ENCODE results near the gene C2orf42. TPM values are rescaled to one million over a fixed set of nuclear protein-coding genes. Genes with fewer than 3 reads are reported as not detected.
"Not testable (repeated sequence)": the region's sequence is repeated elsewhere in the genome, so short reads cannot be mapped to it uniquely, and the experiment has no call there.

C2orf42 gene
- 10 to 100 TPM; 10.9 to 22.5 (median 16.7) TPM for total RNA-seq
- long read RNA-seq, partial matches to known transcripts: 0 of 1 reads
- long read RNA-seq, other reads (novel, unspliced or antisense): 1 of 1 reads

- under 1% methylated on average over 29 of the region's 60 CpGs for whole genome bisulfite sequencing (ENCODE audit: insufficient coverage, low coverage, low lambda C conversion rate, missing lambda C conversion rate)
- DNase-seq (peak; percentile 94 to 97 (median 96)), ATAC-seq (peak; percentile 91 to 97 (median 92))
- Histone ChIP-seq H3K36me3 (no peaks in the 10 kb centered on the region), H3K4me3 (peak within 1 kb of the TSS; percentile 68 to 92 (median 78)), H3K4me1 (peaks cover 0 to 14% (median 3%) of the 10 kb centered on the region in 4 donors), H3K9me3 (no peaks in the 10 kb centered on the region), H3K27ac (peak within 1 kb of the TSS; percentile 81 to 95 (median 82)), H3K27me3 (no peaks in the 10 kb centered on the region)
- intact Hi-C loops (cut with DNase I): no loop called here
- TF ChIP-seq, protein P1, sequence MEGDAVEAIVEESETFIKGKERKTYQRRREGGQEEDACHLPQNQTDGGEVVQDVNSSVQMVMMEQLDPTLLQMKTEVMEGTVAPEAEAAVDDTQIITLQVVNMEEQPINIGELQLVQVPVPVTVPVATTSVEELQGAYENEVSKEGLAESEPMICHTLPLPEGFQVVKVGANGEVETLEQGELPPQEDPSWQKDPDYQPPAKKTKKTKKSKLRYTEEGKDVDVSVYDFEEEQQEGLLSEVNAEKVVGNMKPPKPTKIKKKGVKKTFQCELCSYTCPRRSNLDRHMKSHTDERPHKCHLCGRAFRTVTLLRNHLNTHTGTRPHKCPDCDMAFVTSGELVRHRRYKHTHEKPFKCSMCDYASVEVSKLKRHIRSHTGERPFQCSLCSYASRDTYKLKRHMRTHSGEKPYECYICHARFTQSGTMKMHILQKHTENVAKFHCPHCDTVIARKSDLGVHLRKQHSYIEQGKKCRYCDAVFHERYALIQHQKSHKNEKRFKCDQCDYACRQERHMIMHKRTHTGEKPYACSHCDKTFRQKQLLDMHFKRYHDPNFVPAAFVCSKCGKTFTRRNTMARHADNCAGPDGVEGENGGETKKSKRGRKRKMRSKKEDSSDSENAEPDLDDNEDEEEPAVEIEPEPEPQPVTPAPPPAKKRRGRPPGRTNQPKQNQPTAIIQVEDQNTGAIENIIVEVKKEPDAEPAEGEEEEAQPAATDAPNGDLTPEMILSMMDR (IDR thresholded peaks at IDR 0.05): no peak
- TF ChIP-seq POLR2A (IDR thresholded peaks at IDR 0.05): peak; percentile 98
These were observed at the start of gene C2orf42 for GRCh38 chr2:70190418-70191243. C2orf42 (minus strand) TSS chr2:70191019; CDS start chr2:70181985, 9,034 bp downstream.

DNA sequence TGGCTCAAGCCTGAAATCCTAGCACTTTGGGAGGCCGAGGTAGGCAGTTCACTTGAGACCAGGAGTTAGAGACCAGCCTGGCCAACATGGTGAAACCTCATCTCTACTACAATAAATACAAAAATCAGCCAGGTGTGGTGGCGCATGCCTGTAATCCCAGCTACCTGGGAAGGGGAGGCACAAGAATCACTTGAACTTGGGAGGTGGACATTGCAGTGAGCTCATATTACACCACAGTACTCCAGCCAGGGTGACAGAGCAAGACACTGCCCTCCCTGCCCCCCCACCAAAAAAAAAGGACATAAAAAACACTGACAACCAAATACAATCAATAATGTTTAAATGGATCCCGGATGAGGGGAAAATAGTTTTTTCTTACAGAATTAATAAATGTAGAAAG, 49.8 kb upstream of the C2orf42 start:
- Histone ChIP-seq H3K36me3 (peaks cover 0 to 5% (median 0%) of the 10 kb centered on the region in 4 donors), H3K27ac (no peak overlapping the region), H3K9me3 (no peaks in the 10 kb centered on the region), H3K4me3 (no peak overlapping the region), H3K4me1 (peaks cover 0 to 21% (median 6%) of the 10 kb centered on the region in 4 donors), H3K27me3 (no peaks in the 10 kb centered on the region)
- intact Hi-C loops (cut with DNase I): no loop called here
- no peak for ATAC-seq
- no peak for DNase-seq
- TF ChIP-seq, protein P1 (IDR thresholded peaks at IDR 0.05): no peak
- TF ChIP-seq POLR2A (IDR thresholded peaks at IDR 0.05): no peak
- WGBS (ENCODE audit: insufficient coverage, low coverage, low lambda C conversion rate, missing lambda C conversion rate): 88% methylated on average over 3 of the region's 3 CpGs

- peaks cover 0 to 14% (median 5%) of the 10 kb centered on the region in 4 donors for H3K4me1 ChIP-seq
- H3K4me3 ChIP-seq: no peak overlapping the region
- ATAC-seq (peak; percentile 83 to 92 (median 88)), DNase-seq (no peak)
- 22% methylated on average over 3 of the region's 3 CpGs for WGBS (ENCODE audit: insufficient coverage, low coverage, low lambda C conversion rate, missing lambda C conversion rate)
- TF ChIP-seq, protein P1 (IDR thresholded peaks at IDR 0.05): no peak
- TF ChIP-seq POLR2A (IDR thresholded peaks at IDR 0.05): no peak
- no peaks in the 10 kb centered on the region for H3K9me3 ChIP-seq
- peaks cover 0 to 48% (median 14%) of the 10 kb centered on the region in 4 donors for H3K36me3 ChIP-seq
- H3K27ac ChIP-seq: peak overlapping the region in 2 of 3 donors; percentile 35 to 60
- intact Hi-C loops (cut with DNase I): no loop called here
- no peaks in the 10 kb centered on the region for H3K27me3 ChIP-seq
These were observed 43.1 kb upstream of the C2orf42 start for GRCh38 chr2:70233926-70234325.

DNA sequence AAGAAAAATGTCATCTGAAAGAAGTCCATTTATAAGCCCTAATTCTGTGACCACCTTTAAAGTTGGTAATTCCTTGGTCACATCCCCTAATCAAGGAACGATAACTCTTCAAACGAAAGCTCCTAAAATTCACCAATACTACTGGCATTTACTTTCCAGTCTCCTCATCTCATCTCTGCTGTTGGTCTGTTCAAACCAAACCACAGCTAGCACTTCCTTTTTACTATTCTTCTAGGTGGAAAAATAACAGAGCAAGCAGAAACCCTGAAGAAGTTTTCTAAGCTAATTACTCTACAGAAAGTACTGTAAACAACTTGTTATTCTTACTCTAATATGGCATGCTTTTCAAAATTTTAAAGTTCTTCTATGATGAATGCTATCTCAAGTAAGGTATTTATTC, 36.0 kb upstream of the C2orf42 start:
- no peaks in the 10 kb centered on the region for H3K9me3 ChIP-seq
- 72% methylated on average over 2 of the region's 2 CpGs for WGBS (ENCODE audit: insufficient coverage, low coverage, low lambda C conversion rate, missing lambda C conversion rate)
- no peaks in the 10 kb centered on the region for H3K4me1 ChIP-seq
- intact Hi-C loops (cut with DNase I): no loop called here
- ATAC-seq (no peak), DNase-seq (no peak)
- no peak overlapping the region for H3K27ac ChIP-seq
- H3K4me3 ChIP-seq: no peak overlapping the region
- H3K27me3 ChIP-seq: no peaks in the 10 kb centered on the region
- peaks cover 0 to 92% (median 36%) of the 10 kb centered on the region in 4 donors for H3K36me3 ChIP-seq
- no peak for TF ChIP-seq POLR2A (IDR thresholded peaks at IDR 0.05)

- H3K4me3 ChIP-seq; H3K27ac ChIP-seq; H3K9me3 ChIP-seq; H3K4me1 ChIP-seq; H3K27me3 ChIP-seq; DNase-seq; ATAC-seq; intact Hi-C loops (cut with DNase I): not testable (repeated sequence)
- peaks cover 0 to 83% (median 38%) of the 10 kb centered on the region in 4 donors for H3K36me3 ChIP-seq
- no CpG with 5 or more reads among the region's 3 CpGs for WGBS (ENCODE audit: insufficient coverage, low coverage, low lambda C conversion rate, missing lambda C conversion rate)
These were observed 32.5 kb upstream of the C2orf42 start for GRCh38 chr2:70223305-70223704.

Measured in right lobe of liver (tissue), 6 donors.